SU-DHL-6 (cell line): ENCODE data around the gene LAMA2.

Source experiments
- CTCF ChIP-seq: fragments of 200-600 bp; sonication (generic); IDR thresholded peaks from one replicate; pipeline ENCODE4 v1.5.1; 2017; ENCODE audit warnings: antibody characterized with exemption, mild to moderate bottlenecking, low read length, moderate library complexity; ENCODE audit not compliant: insufficient read depth, poor library complexity, severe bottlenecking
- EZH2phosphoT487 ChIP-seq: fragments of 200-600 bp; sonication (generic), shearing (Covaris generic); conservative IDR thresholded peaks from 2 replicates; pipeline ENCODE4 v1.6.1; 2018; ENCODE audit warnings: mild to moderate bottlenecking, antibody characterized with exemption, low read length, moderate library complexity, mixed read lengths

GRCh38 chr6:129486327-129486726 is 603.4 kb downstream of the LAMA2 start:
- TF ChIP-seq CTCF = no peak
- TF ChIP-seq EZH2phosphoT487 = no peak
